HG03139 (cell line): ENCODE results near the gene SNX9.
"Not testable (repeated sequence)": the region's sequence is repeated elsewhere in the genome, so short reads cannot be mapped to it uniquely, and the experiment has no call there.

ENCODE experiments used
- ATAC-seq: cut with Tn5 transposase; IDR thresholded peaks from one replicate; pipeline ENCODE4 v1.9.1; 2021; ENCODE audit not compliant: unreplicated experiment

Gene SNX9

DNA sequence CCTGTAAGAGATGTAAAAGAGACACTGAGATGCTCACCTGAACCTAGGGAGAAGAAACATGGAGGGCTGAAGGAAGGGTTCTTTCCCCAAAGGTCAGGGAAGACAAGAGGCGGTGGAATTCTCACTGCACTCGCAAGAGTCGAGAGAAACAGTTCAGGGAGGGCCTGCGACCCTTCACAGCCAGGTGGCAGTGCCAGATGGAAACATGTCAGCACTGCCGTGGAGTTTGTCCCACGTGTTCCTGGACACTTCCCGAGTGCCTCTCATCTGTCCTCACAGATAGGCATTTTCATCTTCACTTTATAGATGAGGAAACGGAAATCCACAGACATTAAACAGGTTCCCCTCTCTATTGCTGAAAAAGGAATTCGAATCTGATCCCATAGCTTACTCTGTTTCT is 88.2 kb downstream of the SNX9 start:
- ATAC-seq = no peak

DNA sequence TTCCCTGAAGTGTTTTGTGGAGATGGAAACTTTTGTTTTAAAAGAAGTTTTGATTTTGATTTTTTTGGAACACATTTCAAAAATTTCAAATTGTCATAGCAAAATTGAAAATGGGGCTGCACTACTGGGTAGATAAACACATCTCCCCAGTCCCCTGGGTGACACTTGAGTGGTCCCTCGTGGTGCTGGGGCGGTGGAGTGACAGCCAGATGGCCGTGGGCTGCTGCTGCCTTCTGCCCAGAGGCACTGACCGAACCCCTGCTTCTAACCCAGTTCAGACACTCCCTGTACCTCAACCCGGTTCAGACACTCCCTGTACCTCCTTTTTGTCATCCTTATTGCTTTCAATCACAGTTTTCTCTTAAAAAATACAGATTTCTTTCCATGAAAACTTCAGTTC is 88.7 kb downstream of the SNX9 start:
- ATAC-seq = no peak

DNA sequence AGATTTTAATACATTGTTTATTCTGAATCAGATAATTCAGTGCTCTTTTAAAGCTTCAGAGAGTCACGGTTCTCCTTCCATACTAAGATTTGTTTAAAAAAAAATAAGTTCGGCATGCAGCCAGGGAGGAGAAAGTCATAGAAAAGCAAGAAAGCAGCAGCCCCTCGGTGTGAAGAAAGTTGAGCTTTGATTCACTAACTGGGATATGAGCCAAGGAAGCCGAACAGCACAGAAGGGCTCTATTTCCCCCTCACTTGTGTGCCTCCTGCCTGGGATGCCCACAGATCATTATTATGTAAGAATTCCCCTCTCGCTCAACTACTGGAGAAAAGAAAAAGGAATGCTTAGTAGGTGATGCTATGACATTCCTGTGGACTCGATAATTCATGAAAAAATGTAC is 89.3 kb downstream of the SNX9 start:
- no peak for ATAC-seq

DNA sequence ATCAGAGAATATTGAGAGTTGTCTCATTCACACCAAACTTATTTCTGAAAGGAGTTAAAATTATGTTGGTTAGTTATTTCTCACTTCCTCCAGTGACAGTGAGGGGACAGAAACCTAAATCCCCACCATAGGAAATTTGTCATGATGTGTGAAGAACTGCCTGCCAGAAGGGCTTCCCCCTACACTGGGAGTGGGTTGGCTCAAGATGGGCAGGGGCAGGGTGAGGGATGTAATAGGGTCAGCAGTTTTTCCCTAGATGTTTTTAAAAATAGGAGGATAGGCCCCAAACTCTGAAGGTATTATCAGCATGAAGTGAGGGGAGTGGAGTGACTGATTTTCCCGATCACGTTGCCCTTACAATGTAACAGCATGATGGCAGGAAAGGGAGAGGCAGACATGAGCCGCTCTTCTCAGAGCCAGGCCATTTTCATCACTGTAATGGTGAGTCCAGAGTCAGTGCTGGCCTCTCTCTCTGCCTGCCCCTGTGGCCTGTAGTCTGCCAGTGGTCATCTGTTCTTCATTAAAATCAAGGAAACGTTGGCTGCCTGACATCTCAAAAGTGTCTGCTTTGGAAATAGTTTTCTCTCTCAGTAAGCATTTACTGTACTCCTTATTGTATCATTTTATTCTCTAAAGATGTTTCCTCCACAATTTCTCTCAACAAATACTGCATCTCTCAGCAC is 98.8 kb downstream of the SNX9 start:
- no peak for ATAC-seq

DNA sequence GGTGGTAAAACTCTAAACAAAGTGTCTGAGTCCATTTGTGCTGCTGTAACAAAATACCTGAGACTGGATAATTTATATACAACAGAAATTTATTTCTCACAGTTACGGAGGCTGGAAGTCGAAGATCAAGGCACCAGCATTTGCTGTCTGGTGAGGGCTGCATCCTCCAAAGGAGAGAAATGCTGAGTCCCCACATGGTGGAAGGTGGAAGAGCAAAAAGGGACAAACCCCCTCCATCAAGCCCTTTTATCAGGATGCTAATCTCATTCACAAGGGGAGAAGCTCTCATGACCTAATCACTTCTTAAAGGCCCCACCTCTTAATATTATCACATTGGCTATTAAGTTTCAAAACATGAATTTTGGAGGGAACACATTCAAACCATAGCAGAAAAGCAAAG is 102.7 kb downstream of the SNX9 start:
- no peak for ATAC-seq

DNA sequence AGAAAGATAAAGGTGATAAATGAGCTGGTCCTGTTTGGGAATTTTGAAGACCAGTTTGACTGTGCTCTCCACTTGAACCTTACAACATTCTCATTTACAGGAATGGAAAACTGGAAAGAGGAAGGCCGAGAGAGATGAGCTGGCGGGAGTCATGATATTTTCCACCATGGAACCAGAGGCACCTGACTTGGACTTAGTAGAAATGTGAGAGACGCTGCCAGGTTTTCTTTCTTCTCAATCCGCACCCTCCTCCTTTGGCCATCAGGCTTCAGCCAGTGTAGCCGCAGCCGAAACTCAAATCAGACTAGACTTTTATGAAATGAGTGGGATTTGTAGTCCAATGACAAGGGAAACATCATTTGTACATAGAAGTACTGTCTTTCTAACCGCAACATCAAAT is 104.0 kb downstream of the SNX9 start:
- no peak for ATAC-seq

DNA sequence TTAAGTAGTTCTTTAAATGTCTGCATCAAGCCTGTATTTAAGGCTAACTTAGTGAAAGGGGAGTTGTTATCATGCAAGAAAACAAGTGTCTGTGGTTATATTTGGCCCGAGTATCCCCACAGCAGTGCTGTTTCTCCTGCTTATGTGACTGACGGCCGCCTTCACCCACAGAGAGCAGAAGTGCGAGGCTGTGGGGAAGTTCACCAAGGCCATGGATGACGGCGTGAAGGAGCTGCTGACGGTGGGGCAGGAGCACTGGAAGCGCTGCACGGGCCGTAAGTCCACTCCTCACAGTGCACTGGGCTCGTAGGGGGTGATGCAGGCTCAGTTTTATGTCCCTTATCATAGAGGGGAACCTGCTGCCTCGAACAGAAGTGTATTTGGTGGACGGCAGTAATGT is 105.4 kb downstream of the SNX9 start:
- no peak for ATAC-seq

DNA sequence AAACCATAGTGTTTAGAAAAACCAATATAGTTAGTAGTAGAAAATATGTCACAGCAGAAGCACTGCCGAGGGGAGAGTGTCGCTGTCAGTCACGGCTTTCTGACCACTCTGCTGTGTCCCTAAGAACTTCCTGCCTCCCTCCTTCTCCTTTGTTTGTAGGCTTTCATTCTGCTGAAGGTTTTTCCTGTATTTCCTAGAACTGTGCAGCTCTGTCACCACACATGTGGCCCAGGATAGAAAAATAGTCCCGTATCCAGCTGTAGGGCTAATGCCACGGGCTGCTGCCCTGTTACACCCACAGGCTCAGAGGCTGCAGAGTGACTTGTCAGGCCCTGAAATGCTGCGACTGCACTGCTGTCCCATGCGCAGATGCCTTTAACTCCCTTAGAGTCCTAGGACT is 106.0 kb downstream of the SNX9 start:
- ATAC-seq = no peak

DNA sequence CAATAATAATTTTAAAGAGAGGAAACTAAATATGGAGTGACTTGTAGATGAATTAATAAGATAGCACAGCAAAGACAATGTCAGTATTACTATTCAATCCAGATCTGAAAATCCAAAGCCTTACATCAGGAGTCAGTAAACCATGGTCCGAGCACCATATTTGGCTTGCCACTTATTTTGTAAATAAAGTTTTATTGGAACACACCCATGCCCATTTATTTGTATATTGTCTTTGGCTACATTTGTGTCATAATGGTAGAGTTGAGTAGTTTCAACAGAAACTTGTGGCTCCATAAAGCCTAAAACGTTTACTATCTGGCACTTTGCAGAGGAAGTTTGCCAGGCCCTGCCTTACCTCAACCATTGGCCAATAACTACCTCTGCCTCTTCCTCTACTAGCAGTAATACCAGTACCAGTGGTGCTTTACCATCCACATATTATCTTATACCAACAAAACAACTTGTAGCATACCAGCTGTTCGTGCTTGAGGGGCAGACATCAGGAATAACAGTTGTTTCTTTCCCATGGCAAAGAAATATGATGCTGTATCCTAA is 106.8 kb downstream of the SNX9 start:
- no peak for ATAC-seq

DNA sequence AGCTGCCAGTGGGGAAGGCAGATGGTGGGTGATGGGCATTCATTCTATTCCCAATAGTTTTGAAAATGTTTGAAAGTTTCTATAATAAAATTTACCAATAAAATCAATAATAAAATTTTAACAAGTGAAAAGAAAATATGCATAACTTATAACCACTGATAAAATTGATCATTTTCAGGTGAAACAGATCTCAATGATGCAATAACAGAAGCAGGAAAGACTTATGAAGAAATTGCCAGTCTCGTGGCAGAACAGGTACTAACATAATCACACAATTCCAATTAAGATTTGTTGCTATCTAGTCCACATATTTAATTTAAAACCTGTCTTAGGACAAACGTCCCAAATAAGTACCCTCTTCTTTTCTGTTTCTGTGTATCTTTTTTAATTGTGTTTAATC is 112.7 kb downstream of the SNX9 start:
- no peak for ATAC-seq

DNA sequence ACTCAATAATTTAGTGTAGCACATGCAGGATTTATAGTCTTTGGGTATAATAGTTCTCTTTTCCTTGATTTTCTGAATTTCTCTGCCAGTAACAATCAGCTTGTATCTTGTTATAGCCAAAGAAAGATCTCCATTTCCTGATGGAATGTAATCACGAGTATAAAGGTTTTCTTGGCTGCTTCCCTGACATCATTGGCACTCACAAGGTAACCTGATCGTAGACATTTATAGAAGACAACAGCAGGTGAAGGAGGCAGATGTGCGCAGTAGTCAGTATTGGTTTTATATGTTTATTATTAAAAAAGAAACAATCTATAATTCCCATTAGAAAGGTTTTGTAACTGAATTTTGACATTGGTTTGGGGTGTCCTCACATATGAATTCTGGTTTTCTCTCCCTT is 114.3 kb downstream of the SNX9 start:
- ATAC-seq = no peak

DNA sequence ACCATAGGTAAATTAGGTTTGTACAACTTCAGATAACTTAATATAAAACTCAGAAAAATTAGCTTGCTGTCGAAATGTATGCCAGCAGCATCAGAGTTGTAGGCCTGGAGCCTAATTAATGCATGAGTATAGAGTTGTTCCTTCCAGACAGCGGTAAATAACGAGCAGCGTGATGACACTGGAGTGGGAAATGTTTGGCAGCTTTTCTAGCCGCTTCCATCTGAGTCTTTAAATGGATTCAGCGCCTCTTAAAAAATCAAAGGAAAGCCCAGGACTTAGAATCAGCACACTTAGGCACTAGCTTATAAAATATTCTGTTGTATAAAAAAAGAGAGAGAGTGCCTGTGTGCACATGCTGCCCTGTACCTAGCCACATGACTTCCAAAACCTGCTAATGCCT is 114.9 kb downstream of the SNX9 start:
- no peak for ATAC-seq

DNA sequence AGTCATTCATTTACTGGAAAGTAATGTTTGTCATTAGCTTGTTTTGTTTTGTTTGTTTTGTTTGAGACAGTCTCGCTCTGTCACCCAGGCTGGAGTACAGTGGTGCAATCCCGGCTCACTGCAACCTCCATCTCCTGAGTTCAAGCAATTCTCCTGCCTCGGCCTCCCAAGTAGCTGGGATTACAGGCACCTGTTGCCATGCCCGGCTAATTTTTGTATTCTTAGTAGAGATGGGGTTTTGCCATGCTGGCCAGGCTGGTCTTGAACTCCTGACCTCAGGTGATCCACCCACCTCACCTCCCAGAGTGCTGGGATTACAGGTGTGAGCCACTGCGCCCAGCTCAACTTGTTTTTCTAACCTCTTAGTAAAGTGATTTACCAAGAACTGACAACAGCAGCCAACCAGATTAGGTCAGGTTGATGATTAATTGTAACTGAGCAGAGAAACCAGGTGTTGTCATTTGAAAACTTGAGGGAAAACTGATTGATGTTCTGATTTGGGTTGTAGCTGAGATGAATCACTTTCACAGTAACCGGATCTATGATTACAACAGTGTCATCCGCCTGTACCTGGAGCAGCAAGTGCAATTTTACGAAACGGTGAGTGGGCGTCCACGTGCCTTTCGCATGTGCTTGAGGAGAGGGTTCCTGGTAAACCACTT is 117.5 kb downstream of the SNX9 start:
- not testable (repeated sequence) for ATAC-seq

DNA sequence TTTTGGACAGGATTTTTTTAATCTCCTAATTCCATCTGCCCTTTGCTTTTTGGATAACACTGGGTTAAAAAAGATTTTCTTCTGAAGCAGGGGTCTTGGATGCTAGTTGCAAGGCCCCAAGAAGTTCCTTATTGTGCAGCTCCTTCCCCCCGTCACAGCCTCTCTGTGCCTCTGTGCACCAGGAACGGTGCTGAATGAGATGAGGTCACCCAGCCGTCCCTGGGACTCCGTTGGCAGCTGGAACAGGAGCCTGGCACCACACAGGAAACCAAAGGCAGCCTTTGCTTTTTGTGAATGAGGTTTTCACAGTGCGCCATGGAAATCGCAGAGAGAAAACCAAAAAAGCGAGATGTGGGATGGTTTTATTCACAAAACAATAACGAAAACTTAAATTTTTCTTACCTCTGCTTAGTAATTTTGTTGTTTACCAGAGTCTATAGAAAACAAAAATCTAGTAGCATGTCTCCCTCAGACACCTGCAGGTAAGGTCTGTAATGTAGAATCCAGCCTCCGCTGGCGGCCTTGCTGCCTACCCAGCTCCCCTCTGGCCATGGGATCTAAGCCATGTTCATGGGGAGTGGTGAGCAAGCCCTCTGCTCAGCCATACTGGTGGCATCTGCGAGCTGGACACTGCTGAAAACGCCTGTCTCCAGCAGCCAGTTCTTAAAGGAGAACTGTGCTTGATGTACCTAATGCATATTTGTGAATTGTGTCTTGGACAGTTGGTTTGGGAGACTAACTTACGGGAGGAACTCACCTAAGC is 118.2 kb downstream of the SNX9 start:
- ATAC-seq = no peak

DNA sequence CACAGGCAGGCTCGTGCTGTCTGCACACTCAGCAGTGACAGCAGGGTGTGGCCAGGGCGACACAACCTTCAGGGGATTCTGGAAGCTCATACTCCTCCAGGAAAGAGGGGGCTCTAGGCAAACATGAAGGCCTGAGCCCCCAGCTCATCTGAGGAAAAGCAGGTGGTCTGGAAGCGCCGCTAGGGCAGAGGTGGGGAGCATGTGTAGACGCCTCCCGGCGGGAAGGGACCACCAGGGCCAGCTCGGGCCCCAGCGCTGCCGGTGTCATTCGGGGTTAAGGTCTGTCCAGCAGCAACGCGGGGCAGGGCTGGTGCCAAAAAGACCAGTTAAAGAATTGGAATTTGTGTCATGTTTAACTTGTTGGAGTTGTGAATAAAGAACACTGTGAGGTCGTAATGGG is 119.3 kb downstream of the SNX9 start:
- no peak for ATAC-seq

DNA sequence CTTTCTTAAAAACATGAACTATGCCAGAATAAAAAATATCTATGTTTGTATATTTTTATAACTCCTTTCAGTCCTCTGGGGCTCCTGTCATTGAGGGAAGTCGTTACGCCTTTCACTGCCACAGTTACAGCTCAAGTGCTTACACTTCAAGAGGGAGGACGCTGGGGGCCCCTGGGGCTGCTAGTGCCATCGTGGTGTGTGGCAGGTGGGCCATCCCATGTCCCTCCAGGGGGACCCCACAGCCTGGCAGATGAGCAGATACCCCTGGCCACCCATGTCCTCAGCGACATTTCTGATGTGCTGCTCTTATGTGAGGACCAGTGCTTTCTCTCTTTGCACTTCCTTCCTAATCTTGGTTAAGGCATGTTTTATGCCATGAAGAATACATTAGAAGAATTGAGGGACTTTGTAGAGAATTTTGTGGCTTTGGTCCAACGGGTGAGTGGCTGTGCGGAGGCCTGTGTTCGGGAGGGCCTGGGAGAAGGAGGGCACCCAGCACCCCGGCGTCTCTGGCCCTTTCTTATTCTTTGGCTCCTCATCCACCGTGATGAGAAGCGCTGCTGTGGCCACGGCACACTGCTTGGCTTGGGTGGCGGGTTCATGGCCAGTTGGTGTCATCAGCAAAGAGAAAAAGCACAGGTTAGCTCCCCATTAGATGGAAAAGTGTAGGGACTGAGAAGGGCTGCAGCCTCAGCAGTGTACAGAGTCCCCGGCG is 120.4 kb downstream of the SNX9 start:
- ATAC-seq = no peak

DNA sequence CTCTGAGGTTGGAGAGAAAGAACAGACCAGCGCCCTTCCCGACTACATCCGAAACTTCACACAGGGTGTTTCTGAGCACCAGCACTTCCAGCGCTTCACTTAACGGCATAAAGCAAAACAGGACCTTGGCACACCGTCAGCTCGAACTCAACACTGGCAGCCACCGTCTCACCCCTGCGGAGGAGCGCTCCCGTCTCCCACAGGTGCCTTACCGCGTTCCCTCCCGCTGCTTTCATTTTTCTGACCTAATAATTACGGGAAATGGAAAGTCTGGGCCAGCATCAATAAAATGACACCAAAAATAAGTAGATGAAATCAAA is 120.9 kb downstream of the SNX9 start:
- no peak for ATAC-seq

DNA sequence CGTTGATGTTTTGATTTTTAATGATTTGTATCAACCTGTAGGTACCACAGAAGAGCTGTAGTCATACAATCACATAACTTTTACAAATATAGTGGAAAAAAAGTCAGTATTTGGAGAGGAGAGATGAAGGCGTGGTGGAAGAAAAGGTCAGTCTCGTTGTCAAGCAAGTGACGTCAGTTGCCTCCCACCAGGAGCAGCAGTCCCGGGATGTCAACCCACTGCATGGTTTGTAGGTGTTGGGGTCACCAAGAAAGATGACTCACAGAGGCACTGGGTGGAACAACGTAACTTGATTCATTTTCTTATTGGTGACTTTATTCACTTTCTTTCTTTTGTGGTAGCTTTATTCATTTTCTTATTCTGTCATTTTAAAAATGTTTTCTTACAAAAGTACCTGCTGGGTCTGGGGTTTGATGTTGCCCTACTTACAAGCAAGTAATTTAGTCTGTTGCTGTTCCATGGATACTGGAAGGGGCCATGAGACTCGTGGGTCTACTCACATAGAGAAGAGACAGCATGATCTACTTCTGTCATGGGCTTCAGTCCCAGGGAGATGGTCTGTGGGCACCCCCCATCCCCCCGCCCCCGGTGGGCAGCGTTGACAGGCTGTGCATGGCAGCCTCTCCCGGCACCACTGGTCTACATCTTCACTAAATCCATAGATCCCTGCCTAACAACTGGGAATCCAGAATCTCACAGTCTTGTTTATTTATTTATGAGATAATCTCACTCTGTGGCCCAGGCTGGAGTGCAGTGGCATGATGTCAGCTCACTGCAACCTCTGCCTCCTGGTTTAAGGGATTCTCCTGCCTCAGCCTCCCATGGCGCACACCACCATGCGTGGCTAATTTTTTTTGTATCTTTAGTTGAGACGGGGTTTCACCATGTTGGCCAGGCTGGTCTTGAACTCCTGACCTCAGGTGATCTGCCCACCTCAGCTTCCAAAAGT is 122.2 kb downstream of the SNX9 start:
- ATAC-seq = no peak

DNA sequence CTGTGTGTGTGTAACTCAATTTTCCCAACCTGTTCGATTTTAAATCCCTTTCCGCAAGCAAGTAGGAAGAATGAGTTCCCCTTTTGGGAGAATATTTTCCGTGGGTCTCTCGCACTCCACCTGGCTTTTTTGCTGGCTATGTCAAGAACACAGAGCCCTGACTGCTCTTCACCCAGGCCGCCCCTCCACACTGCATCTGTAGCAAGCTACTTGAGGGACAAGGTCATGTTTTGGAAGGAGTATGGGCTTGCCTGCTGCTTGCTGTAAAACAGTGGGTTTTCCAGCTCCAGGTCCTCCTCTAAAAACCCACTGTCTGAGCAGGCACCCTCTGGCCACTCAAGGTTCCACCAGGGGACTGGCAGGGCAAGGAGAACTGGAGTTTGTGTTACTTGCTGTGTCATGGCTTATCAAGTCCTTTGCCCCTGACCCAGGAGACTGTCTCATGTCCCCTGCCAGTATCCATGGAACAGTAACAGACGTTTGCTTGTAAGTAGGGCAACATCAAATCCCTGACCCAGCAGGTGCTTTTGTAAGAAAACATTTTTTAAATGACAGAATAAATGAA is 123.1 kb downstream of the SNX9 start:
- no peak for ATAC-seq

DNA sequence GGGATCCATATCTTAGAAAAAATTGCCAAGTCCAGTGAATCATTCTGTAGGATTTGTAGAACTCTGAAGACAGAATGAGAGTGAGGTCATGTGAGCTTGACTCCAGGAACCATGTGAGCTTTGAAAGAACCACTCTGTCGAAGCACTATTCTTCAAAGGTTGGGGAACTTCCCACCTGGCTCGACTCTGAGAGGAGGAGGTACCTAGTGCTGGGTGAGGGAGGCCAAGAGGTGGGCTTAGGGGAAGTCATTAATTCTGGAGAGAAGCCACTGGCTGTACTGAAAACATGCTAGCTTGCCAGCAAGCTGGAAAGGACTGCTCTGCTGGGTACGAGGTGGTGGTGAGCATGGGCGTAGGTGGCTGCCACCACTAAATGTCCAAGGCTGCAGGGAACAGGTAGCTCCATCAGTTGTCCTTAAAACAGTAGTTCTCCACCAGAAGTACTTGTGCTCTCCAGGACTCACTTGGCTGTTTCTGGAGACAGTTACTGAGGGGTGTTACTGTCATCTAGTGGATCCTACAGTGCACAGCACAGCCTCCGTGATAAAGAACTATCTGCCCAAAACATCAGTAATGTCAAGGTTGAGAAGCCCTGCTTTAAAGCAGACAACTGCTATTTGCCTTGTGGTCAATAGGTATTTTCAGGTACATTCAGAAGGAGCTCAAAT is 124.0 kb downstream of the SNX9 start:
- ATAC-seq = no peak
